ENCODE results near the gene C16orf74. TPM values are rescaled to one million over a fixed set of nuclear protein-coding genes. Genes with fewer than 3 reads are reported as not detected.

The C16orf74 gene
- total RNA-seq, 1 donor from 2014 or later = 0.64 TPM

GRCh38 chr16:85729452-85730185 lies 21.3 kb downstream of the C16orf74 start:
- H3K4me1 Mint-ChIP-seq (ENCODE audit: unreplicated experiment) = peaks cover 4% of the 10 kb centered on the region
- no peak for DNase-seq (ENCODE audit: low spot score)
- peak overlapping the region; percentile 73 for H3K27ac Mint-ChIP-seq (ENCODE audit: unreplicated experiment)
- no peak for TF ChIP-seq CTCF (IDR thresholded peaks at IDR 0.05; ENCODE audit: unreplicated experiment)
- H3K36me3 Mint-ChIP-seq (ENCODE audit: low read depth, unreplicated experiment) = no peaks in the 10 kb centered on the region
- peaks cover 9% of the 10 kb centered on the region for H3K27me3 Mint-ChIP-seq (ENCODE audit: unreplicated experiment)
- H3K4me3 Mint-ChIP-seq (ENCODE audit: unreplicated experiment) = no peak overlapping the region
- no peaks in the 10 kb centered on the region for H3K9me3 Mint-ChIP-seq (ENCODE audit: unreplicated experiment)

- peak; percentile 38 for TF ChIP-seq CTCF (IDR thresholded peaks at IDR 0.05; ENCODE audit: unreplicated experiment)
- peaks cover 4% of the 10 kb centered on the region for H3K4me1 Mint-ChIP-seq (ENCODE audit: unreplicated experiment)
- no peaks in the 10 kb centered on the region for H3K36me3 Mint-ChIP-seq (ENCODE audit: low read depth, unreplicated experiment)
- H3K27ac Mint-ChIP-seq (ENCODE audit: unreplicated experiment) = no peak overlapping the region
- DNase-seq (ENCODE audit: low spot score) = peak; percentile 37
- H3K4me3 Mint-ChIP-seq (ENCODE audit: unreplicated experiment) = no peak overlapping the region
- peaks cover 10% of the 10 kb centered on the region for H3K27me3 Mint-ChIP-seq (ENCODE audit: unreplicated experiment)
- no peaks in the 10 kb centered on the region for H3K9me3 Mint-ChIP-seq (ENCODE audit: unreplicated experiment)
These were observed 22.0 kb downstream of the C16orf74 start for GRCh38 chr16:85728879-85729278.

- no peak for DNase-seq (ENCODE audit: low spot score)
- Mint-ChIP-seq H3K9me3 (ENCODE audit: unreplicated experiment) (no peaks in the 10 kb centered on the region), H3K4me3 (ENCODE audit: unreplicated experiment) (no peak overlapping the region), H3K27ac (ENCODE audit: unreplicated experiment) (no peak overlapping the region), H3K36me3 (ENCODE audit: low read depth, unreplicated experiment) (no peaks in the 10 kb centered on the region), H3K27me3 (ENCODE audit: unreplicated experiment) (peaks cover 11% of the 10 kb centered on the region), H3K4me1 (ENCODE audit: unreplicated experiment) (peaks cover 4% of the 10 kb centered on the region)
- TF ChIP-seq CTCF (IDR thresholded peaks at IDR 0.05; ENCODE audit: unreplicated experiment) = no peak
These were observed 26.0 kb downstream of the C16orf74 start for GRCh38 chr16:85724936-85725335.

GRCh38 chr16:85724126-85724879 lies 26.6 kb downstream of the C16orf74 start:
- DNase-seq (ENCODE audit: low spot score) = no peak
- TF ChIP-seq CTCF (IDR thresholded peaks at IDR 0.05; ENCODE audit: unreplicated experiment) = no peak
- Mint-ChIP-seq H3K4me1 (ENCODE audit: unreplicated experiment) (no peaks in the 10 kb centered on the region), H3K4me3 (ENCODE audit: unreplicated experiment) (no peak overlapping the region), H3K27me3 (ENCODE audit: unreplicated experiment) (peaks cover 8% of the 10 kb centered on the region), H3K9me3 (ENCODE audit: unreplicated experiment) (no peaks in the 10 kb centered on the region), H3K36me3 (ENCODE audit: low read depth, unreplicated experiment) (no peaks in the 10 kb centered on the region), H3K27ac (ENCODE audit: unreplicated experiment) (no peak overlapping the region)

Measured in endothelial cell (in vitro differentiated cells).